Myocyte (in vitro differentiated cells): ENCODE measurements around the gene ZNF276. TPM values are rescaled to one million over a fixed set of nuclear protein-coding genes. Genes with fewer than 3 reads are reported as not detected.
"Not testable (repeated sequence)": the region's sequence is repeated elsewhere in the genome, so short reads cannot be mapped to it uniquely, and the experiment has no call there.

ENCODE experiments used
- DNase-seq: peaks from one replicate; pipeline ENCODE4 v3.0.0-alpha.2; 2012; ENCODE audit warnings: low read depth
- total RNA-seq: library from RNA; depleted of rRNA; stranded (reverse); fragments of >200 nt; gene quantifications from 2 replicates; pipeline ENCODE4 v1.2.3, GENCODE V29; 2014

ZNF276 gene
- total RNA-seq, 1 donor from 2014 or later = 19.8 TPM

GRCh38 chr16:89736554-89736953 lies 15.2 kb downstream of the ZNF276 start:
- no peak for DNase-seq

- DNase-seq = no peak
These were observed 16.2 kb downstream of the ZNF276 start for GRCh38 chr16:89737341-89738071.

- no peak for DNase-seq
These were observed 16.7 kb downstream of the ZNF276 start for GRCh38 chr16:89738072-89738377.

- peak; percentile 36 for DNase-seq
These were observed 17.4 kb downstream of the ZNF276 start for GRCh38 chr16:89738538-89739317.

GRCh38 chr16:89739383-89739782 lies 18.0 kb downstream of the ZNF276 start:
- no peak for DNase-seq

GRCh38 chr16:89741342-89742014 lies 20.1 kb downstream of the ZNF276 start:
- no peak for DNase-seq

GRCh38 chr16:89742948-89743347 lies 21.6 kb downstream of the ZNF276 start:
- no peak for DNase-seq

- no peak for DNase-seq
These were observed 23.5 kb downstream of the ZNF276 start for GRCh38 chr16:89744813-89745212.

GRCh38 chr16:89746043-89746442 lies 24.7 kb downstream of the ZNF276 start:
- DNase-seq = no peak

- no peak for DNase-seq
These were observed 26.7 kb downstream of the ZNF276 start for GRCh38 chr16:89748076-89748475.

GRCh38 chr16:89748921-89749320 lies 27.6 kb downstream of the ZNF276 start:
- no peak for DNase-seq

GRCh38 chr16:89749637-89750036 lies 28.3 kb downstream of the ZNF276 start:
- no peak for DNase-seq

GRCh38 chr16:89759746-89760340 lies 38.5 kb downstream of the ZNF276 start:
- DNase-seq = no peak

- DNase-seq = no peak
These were observed 40.1 kb downstream of the ZNF276 start for GRCh38 chr16:89761304-89761922.

GRCh38 chr16:89764711-89765201 lies 43.4 kb downstream of the ZNF276 start:
- no peak for DNase-seq

- DNase-seq = no peak
These were observed 44.0 kb downstream of the ZNF276 start for GRCh38 chr16:89765292-89765830.

- no peak for DNase-seq
These were observed 49.0 kb downstream of the ZNF276 start for GRCh38 chr16:89770367-89770766.

- peak; percentile 1 for DNase-seq
These were observed 53.9 kb downstream of the ZNF276 start for GRCh38 chr16:89775223-89775622.

- not testable (repeated sequence) for DNase-seq
These were observed 56.9 kb downstream of the ZNF276 start for GRCh38 chr16:89778211-89778610.

GRCh38 chr16:89779231-89779908 lies 58.0 kb downstream of the ZNF276 start:
- DNase-seq = no peak
